ENCODE data around the gene EXOSC10.
A peak's percentile ranks its signal among the peaks of the same experiment; 100 is the strongest.
"Not testable (repeated sequence)": the region's sequence is repeated elsewhere in the genome, so short reads cannot be mapped to it uniquely, and the experiment has no call there.

The EXOSC10 gene

DNA sequence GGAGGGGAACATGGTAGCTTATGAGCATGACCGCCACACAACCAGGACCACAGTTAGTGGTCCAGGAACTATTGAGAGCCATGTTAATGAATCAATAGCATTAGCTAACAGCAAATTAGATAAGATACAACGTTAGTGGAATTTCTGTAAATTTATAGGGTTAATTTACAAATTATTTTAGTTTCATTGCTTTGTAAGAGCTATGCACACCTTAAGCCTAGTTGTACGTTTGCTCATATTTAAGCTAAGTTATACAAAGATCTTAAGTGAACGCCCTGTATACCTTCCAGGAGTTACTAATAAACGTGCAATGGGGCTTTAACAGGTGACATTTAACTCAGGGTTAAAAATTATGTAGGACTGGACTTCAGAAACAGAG lies 749 bp downstream of the EXOSC10 start:
- Histone ChIP-seq H3K4me3 (peak overlapping the region; percentile 82 to 98), H3K9me3 (no peaks in the 10 kb centered on the region), H3K27me3 (no peaks in the 10 kb centered on the region), H3K36me3 (peaks cover 35 to 37% (median 37%) of the 10 kb centered on the region in 3 donors), H3K4me1 (peaks cover 0 to 13% (median 12%) of the 10 kb centered on the region in 4 donors), H3K27ac (peak overlapping the region; percentile 78 to 81)
- DNase-seq, result no peak
- TF ChIP-seq, protein P1, sequence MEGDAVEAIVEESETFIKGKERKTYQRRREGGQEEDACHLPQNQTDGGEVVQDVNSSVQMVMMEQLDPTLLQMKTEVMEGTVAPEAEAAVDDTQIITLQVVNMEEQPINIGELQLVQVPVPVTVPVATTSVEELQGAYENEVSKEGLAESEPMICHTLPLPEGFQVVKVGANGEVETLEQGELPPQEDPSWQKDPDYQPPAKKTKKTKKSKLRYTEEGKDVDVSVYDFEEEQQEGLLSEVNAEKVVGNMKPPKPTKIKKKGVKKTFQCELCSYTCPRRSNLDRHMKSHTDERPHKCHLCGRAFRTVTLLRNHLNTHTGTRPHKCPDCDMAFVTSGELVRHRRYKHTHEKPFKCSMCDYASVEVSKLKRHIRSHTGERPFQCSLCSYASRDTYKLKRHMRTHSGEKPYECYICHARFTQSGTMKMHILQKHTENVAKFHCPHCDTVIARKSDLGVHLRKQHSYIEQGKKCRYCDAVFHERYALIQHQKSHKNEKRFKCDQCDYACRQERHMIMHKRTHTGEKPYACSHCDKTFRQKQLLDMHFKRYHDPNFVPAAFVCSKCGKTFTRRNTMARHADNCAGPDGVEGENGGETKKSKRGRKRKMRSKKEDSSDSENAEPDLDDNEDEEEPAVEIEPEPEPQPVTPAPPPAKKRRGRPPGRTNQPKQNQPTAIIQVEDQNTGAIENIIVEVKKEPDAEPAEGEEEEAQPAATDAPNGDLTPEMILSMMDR (IDR thresholded peaks at IDR 0.05), result no peak
- intact Hi-C loops (cut with DNase I; ENCODE audit: low total_unique reads), result no loop called here

DNA sequence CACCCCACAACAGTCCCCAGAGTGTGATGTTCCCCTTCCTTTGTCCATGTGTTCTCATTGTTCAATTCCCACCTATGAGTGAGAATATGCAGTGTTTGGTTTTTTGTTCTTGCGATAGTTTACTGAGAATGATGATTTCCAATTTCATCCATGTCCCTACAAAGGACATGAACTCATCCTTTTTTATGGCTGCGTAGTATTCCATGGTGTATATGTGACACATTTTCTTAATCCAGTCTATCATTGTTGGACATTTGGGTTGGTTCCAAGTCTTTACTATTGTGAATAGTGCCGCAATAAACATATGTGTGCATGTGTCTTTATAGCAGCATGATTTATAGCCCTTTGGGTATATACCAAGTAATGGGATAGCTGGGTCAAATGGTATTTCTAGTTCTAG lies 15.9 kb downstream of the EXOSC10 start:
- H3K36me3 ChIP-seq, result peaks cover 58 to 73% (median 65%) of the 10 kb centered on the region in 3 donors
- DNase-seq; H3K27ac ChIP-seq; H3K4me1 ChIP-seq; intact Hi-C loops (cut with DNase I; ENCODE audit: low total_unique reads); H3K4me3 ChIP-seq; H3K27me3 ChIP-seq; H3K9me3 ChIP-seq: not testable (repeated sequence)

- peak overlapping the region in 1 of 2 donors; percentile 12 for H3K27ac ChIP-seq
- TF ChIP-seq, protein P1 (IDR thresholded peaks at IDR 0.05), result no peak
- peaks cover 62 to 74% (median 68%) of the 10 kb centered on the region in 3 donors for H3K36me3 ChIP-seq
- no peaks in the 10 kb centered on the region for H3K27me3 ChIP-seq
- no peaks in the 10 kb centered on the region for H3K9me3 ChIP-seq
- DNase-seq, result peak in 1 of 2 donors; percentile 31
- H3K4me3 ChIP-seq, result no peak overlapping the region
- no peaks in the 10 kb centered on the region for H3K4me1 ChIP-seq
- intact Hi-C loops (cut with DNase I; ENCODE audit: low total_unique reads), result no loop called here
Observed at GRCh38 chr1:11080931-11081330, 18.7 kb downstream of the EXOSC10 start.

GRCh38 chr1:11078631-11079030 lies 21.0 kb downstream of the EXOSC10 start:
- peaks cover 85 to 97% (median 91%) of the 10 kb centered on the region in 3 donors for H3K36me3 ChIP-seq
- TF ChIP-seq, protein P1 (IDR thresholded peaks at IDR 0.05), result no peak
- no peak overlapping the region for H3K4me3 ChIP-seq

GRCh38 chr1:11073398-11073797 lies 26.3 kb downstream of the EXOSC10 start:
- intact Hi-C loops (cut with DNase I; ENCODE audit: low total_unique reads); H3K4me1 ChIP-seq; H3K27ac ChIP-seq; H3K9me3 ChIP-seq; H3K27me3 ChIP-seq; H3K4me3 ChIP-seq: not testable (repeated sequence)
- peaks cover 81 to 99% (median 93%) of the 10 kb centered on the region in 3 donors for H3K36me3 ChIP-seq
- peak in 1 of 2 donors; percentile 27 for DNase-seq

More at GRCh38 chr1:11078631-11079030, 21.0 kb downstream of the EXOSC10 start:
- no peak for DNase-seq
- Histone ChIP-seq H3K27ac (no peak overlapping the region), H3K27me3 (no peaks in the 10 kb centered on the region), H3K9me3 (no peaks in the 10 kb centered on the region), H3K4me1 (no peaks in the 10 kb centered on the region)
- intact Hi-C loops (cut with DNase I; ENCODE audit: low total_unique reads), result no loop called here

DNA sequence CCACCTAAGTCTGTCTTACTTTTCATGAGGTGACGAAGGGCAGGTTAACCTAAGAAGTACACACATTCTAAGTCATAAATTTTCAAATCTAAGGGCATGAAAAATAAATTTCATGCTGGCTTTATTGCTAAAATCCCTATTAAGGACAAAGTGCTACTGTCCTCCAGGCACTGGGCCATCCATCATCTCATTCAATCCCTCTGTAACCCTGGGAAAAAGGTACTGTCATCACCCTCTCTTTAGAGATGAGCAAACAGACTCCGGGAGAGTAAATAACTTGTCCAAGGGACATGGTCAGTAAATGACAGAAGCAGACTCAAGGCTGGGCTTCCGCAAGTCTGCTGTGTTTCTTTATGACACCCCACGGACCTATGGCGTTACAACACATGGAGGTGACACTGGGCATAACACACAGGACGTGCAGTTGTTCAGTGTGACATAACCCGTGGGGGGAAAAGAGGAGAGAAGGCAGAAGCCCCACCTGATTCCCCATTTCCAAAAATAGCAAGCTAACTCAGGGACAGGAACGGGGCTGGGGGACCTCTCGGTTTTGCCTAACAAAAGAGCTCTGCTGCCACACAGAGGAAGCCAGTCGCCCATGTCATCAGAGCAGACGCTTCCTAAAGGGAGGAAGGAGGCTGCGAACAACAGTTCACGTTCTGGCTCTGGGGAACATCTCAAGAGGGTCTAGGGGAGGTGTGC lies 27.3 kb downstream of the EXOSC10 start:
- no peak for DNase-seq
- peaks cover 84 to 100% (median 97%) of the 10 kb centered on the region in 3 donors for H3K36me3 ChIP-seq
- H3K9me3 ChIP-seq, result no peaks in the 10 kb centered on the region
- intact Hi-C loops (cut with DNase I; ENCODE audit: low total_unique reads), result no loop called here
- H3K27ac ChIP-seq, result no peak overlapping the region
- TF ChIP-seq, protein P1 (IDR thresholded peaks at IDR 0.05), result no peak
- H3K27me3 ChIP-seq, result no peaks in the 10 kb centered on the region
- H3K4me1 ChIP-seq, result no peaks in the 10 kb centered on the region
- H3K4me3 ChIP-seq, result no peak overlapping the region
